MM.1S (cell line): Measurements from ENCODE around the gene IFT22.

Experiments
- EZH2 ChIP-seq: fragments of 300-600 bp; sonication (generic); optimal IDR thresholded peaks from 2 replicates; pipeline ENCODE3; 2017; ENCODE audit warnings: low read depth, mild to moderate bottlenecking, antibody characterized with exemption, low read length, mixed read lengths
- EZH2phosphoT487 ChIP-seq: fragments of 300-600 bp; sonication (generic); IDR thresholded peaks from 2 replicates; pipeline ENCODE4 v1.6.1; 2018; ENCODE audit warnings: antibody characterized with exemption, low read length
- TF ChIP-seq, protein P1 (sequence below): fragments of 300-600 bp; sonication (generic); IDR thresholded peaks from 2 replicates; pipeline ENCODE4 v1.5.1; 2016; ENCODE audit warnings: antibody characterized with exemption, low read length, mixed read lengths

GRCh38 chr7:101303102-101303701 is 18.4 kb downstream of the IFT22 start:
- no peak for TF ChIP-seq EZH2
- TF ChIP-seq, protein P1, sequence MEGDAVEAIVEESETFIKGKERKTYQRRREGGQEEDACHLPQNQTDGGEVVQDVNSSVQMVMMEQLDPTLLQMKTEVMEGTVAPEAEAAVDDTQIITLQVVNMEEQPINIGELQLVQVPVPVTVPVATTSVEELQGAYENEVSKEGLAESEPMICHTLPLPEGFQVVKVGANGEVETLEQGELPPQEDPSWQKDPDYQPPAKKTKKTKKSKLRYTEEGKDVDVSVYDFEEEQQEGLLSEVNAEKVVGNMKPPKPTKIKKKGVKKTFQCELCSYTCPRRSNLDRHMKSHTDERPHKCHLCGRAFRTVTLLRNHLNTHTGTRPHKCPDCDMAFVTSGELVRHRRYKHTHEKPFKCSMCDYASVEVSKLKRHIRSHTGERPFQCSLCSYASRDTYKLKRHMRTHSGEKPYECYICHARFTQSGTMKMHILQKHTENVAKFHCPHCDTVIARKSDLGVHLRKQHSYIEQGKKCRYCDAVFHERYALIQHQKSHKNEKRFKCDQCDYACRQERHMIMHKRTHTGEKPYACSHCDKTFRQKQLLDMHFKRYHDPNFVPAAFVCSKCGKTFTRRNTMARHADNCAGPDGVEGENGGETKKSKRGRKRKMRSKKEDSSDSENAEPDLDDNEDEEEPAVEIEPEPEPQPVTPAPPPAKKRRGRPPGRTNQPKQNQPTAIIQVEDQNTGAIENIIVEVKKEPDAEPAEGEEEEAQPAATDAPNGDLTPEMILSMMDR: no peak
- no peak for TF ChIP-seq EZH2phosphoT487
